ENCODE results near the gene EPS15. TPM values are rescaled to one million over a fixed set of nuclear protein-coding genes. Genes with fewer than 3 reads are reported as not detected.

EPS15 gene
- total RNA-seq, 1 donor from 2014 or later = 139 TPM

DNA sequence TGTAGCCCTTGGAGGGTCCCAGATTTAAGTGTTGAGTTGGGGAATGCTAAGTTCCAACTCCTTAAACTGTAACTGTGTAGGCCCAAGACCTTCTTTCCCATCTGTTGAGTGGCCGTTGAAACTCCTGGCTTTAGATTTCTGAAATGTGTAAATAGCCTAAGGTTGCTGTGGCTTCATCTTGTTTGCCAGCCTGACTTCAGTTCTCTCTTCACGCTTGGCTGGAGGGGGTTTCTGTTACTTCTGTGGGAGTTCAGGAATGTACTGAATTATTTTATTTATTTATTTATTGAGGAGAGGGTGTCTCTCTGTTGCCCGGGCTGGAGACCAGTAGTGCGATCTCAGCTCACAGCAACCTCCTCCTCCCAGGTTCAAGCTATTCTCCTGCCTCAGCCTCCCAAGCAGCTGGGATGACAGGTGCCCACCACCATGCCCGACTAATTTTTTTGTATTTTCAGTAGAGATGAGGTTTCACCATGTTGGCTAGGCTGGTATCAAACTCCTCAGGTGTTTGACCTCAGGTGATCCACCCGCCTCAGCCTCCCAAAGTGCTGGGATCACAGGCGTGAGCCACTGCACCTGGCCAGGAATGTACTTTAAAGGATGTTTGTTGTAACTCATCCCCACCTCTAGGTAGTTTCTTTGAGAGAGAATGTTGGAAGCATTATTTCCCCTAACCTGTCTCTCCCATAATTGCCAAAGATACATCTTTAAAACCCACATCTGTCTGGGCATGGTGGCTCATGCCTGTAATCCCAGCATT, 194.6 kb downstream of the EPS15 start:
- Mint-ChIP-seq H3K4me3 (ENCODE audit: unreplicated experiment) (no peak overlapping the region), H3K9me3 (ENCODE audit: unreplicated experiment) (peaks cover 2% of the 10 kb centered on the region), H3K4me1 (ENCODE audit: low read depth, unreplicated experiment) (peaks cover 3% of the 10 kb centered on the region), H3K27me3 (ENCODE audit: unreplicated experiment) (no peaks in the 10 kb centered on the region), H3K27ac (ENCODE audit: unreplicated experiment) (no peak overlapping the region), H3K36me3 (ENCODE audit: unreplicated experiment) (no peaks in the 10 kb centered on the region)
- no peak for DNase-seq
- TF ChIP-seq, protein P1, sequence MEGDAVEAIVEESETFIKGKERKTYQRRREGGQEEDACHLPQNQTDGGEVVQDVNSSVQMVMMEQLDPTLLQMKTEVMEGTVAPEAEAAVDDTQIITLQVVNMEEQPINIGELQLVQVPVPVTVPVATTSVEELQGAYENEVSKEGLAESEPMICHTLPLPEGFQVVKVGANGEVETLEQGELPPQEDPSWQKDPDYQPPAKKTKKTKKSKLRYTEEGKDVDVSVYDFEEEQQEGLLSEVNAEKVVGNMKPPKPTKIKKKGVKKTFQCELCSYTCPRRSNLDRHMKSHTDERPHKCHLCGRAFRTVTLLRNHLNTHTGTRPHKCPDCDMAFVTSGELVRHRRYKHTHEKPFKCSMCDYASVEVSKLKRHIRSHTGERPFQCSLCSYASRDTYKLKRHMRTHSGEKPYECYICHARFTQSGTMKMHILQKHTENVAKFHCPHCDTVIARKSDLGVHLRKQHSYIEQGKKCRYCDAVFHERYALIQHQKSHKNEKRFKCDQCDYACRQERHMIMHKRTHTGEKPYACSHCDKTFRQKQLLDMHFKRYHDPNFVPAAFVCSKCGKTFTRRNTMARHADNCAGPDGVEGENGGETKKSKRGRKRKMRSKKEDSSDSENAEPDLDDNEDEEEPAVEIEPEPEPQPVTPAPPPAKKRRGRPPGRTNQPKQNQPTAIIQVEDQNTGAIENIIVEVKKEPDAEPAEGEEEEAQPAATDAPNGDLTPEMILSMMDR (IDR thresholded peaks at IDR 0.05; ENCODE audit: partially characterized antibody, unreplicated experiment) = no peak

DNA sequence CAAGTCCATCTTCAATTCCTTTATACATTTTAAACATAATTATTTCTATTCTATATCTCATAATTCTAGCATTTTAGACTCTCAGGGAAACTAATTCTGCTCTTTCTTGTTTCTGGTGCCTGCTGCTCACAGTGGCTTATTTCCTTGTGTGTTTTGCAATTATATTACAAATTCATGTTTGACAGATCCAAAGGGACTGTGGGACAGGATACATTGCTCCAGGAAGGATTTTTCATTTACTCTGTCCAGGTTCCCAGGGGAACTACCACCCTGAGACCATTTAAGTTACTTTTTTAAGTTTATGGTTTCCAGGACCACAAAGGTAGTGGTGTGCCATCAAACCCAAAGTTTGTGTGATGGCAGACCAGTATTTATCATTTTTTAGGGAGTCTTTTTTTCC, 195.3 kb downstream of the EPS15 start:
- H3K36me3 Mint-ChIP-seq (ENCODE audit: unreplicated experiment) = no peaks in the 10 kb centered on the region
- no peak overlapping the region for H3K27ac Mint-ChIP-seq (ENCODE audit: unreplicated experiment)
- H3K27me3 Mint-ChIP-seq (ENCODE audit: unreplicated experiment) = no peaks in the 10 kb centered on the region
- TF ChIP-seq, protein P1 (IDR thresholded peaks at IDR 0.05; ENCODE audit: partially characterized antibody, unreplicated experiment) = no peak
- H3K4me1 Mint-ChIP-seq (ENCODE audit: low read depth, unreplicated experiment) = peaks cover 3% of the 10 kb centered on the region
- H3K9me3 Mint-ChIP-seq (ENCODE audit: unreplicated experiment) = no peaks in the 10 kb centered on the region
- DNase-seq = no peak
- no peak overlapping the region for H3K4me3 Mint-ChIP-seq (ENCODE audit: unreplicated experiment)

DNA sequence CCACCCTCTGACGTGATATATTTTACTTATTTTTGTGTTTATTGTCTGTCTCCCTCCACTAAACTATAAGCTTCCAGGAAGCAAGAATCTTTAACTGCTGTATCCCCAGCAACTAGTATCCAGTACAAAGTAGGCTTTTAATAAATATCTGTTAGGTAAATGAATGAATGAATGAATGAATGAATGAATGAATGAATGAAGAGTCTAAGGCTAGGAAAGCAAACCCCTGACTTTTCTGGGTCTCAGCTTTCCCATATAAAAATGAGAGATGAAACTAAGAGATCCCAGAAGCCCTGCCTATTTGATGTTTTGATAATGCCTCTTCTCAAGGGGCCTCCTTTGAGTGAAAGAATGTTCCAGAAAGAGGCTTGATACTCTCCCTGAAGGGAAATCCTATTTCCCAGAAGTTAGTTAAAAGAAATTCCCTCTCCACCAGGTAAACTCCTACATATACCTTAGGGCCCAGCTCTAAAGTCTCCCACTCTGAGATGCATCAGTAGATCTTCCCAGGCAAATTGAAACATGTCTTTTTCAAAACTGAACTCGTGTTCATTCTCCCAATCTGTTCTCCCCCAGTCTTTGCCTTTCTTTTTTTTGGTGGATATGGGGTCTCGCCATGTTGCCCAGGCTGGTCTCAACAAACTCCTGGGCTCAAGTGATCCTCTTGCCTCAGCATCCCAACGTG, 196.5 kb downstream of the EPS15 start:
- no peak overlapping the region for H3K4me3 Mint-ChIP-seq (ENCODE audit: unreplicated experiment)
- H3K36me3 Mint-ChIP-seq (ENCODE audit: unreplicated experiment) = no peaks in the 10 kb centered on the region
- peaks cover 1% of the 10 kb centered on the region for H3K27me3 Mint-ChIP-seq (ENCODE audit: unreplicated experiment)
- TF ChIP-seq, protein P1 (IDR thresholded peaks at IDR 0.05; ENCODE audit: partially characterized antibody, unreplicated experiment) = no peak
- peaks cover 3% of the 10 kb centered on the region for H3K9me3 Mint-ChIP-seq (ENCODE audit: unreplicated experiment)
- no peak for DNase-seq
- H3K4me1 Mint-ChIP-seq (ENCODE audit: low read depth, unreplicated experiment) = peaks cover 3% of the 10 kb centered on the region
- no peak overlapping the region for H3K27ac Mint-ChIP-seq (ENCODE audit: unreplicated experiment)

DNA sequence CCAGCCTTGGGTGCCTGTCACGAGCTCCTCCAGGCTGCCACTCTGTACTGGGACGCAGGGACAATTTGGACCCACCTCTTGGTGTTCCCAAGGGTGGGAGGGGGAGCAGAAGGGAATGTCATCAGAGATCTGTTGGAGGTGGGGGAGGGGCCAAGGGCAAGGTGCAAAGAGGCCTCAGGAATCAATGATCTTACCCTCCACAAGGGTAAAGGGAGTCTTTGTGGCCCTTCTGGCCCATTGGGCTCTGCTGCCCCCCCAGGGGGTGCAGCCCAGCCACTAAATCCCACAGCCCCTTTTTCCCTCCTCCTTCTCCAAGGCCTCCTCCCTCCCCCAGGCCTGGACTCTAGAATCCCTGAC, 197.2 kb downstream of the EPS15 start:
- Mint-ChIP-seq H3K27me3 (ENCODE audit: unreplicated experiment) (peaks cover 3% of the 10 kb centered on the region), H3K4me1 (ENCODE audit: low read depth, unreplicated experiment) (no peaks in the 10 kb centered on the region), H3K27ac (ENCODE audit: unreplicated experiment) (no peak overlapping the region), H3K4me3 (ENCODE audit: unreplicated experiment) (no peak overlapping the region), H3K36me3 (ENCODE audit: unreplicated experiment) (peaks cover 2% of the 10 kb centered on the region), H3K9me3 (ENCODE audit: unreplicated experiment) (peaks cover 3% of the 10 kb centered on the region)
- TF ChIP-seq, protein P1 (IDR thresholded peaks at IDR 0.05; ENCODE audit: partially characterized antibody, unreplicated experiment) = no peak
- no peak for DNase-seq

Measured in glutamatergic neuron (in vitro differentiated cells).